ENCODE measurements around the gene LRRTM1.

- TF ChIP-seq POLR2A (IDR thresholded peaks at IDR 0.05) (no peak), CTCF (IDR thresholded peaks at IDR 0.05) (no peak), POLR2AphosphoS5 (IDR thresholded peaks at IDR 0.05) (no peak), EP300 (IDR thresholded peaks at IDR 0.05) (no peak)
Measured at GRCh38 chr2:80330527-80331450, 26.2 kb upstream of the LRRTM1 start.
